OCI-LY7 (cell line): ENCODE results near the gene EGLN2. TPM values are rescaled to one million over a fixed set of nuclear protein-coding genes. Genes with fewer than 3 reads are reported as not detected.
"Not testable (repeated sequence)": the region's sequence is repeated elsewhere in the genome, so short reads cannot be mapped to it uniquely, and the experiment has no call there.

ENCODE experiments used
- BruUV-seq: library from RNA; stranded (reverse); fragments of 400-500 nt; replicated peaks from 2 replicates; lab custom pipeline; 2021; lab: Mats Ljungman, UMichigan
- CTCF ChIA-PET: fragments of 300-600 bp; sonication (Branson Sonifier 250); formaldehyde crosslinking; loops from one replicate; lab custom pipeline; 2022; ENCODE audit warnings: antibody characterized with exemption; ENCODE audit not compliant: unreplicated experiment; lab: Charles Lee
- POLR2A ChIA-PET: fragments of 300-600 bp; sonication (Branson Sonifier 250); formaldehyde crosslinking; loops from one replicate; lab custom pipeline; 2022; ENCODE audit warnings: antibody characterized with exemption; lab: Charles Lee
- DNase-seq: peaks from one replicate; pipeline ENCODE4 v3.0.0-alpha.2; 2015; ENCODE audit warnings: low spot score
- H2AFZ ChIP-seq: fragments of 200-600 bp; sonication (generic), shearing (Covaris generic); 2 replicates; pipeline ENCODE4 v1.6.1; 2014; ENCODE audit warnings: mild to moderate bottlenecking, antibody characterized with exemption, low read length, moderate library complexity
- H3K27ac ChIP-seq: fragments of 200-600 bp; sonication (generic); 2 replicates; pipeline ENCODE4 v1.5.1; 2014; ENCODE audit warnings: mixed run types, low read depth, mild to moderate bottlenecking, moderate library complexity, low read length, inconsistent platforms; ENCODE audit not compliant: poor library complexity, severe bottlenecking
- H3K36me3 ChIP-seq: fragments of 200-600 bp; sonication (generic); 2 replicates; pipeline ENCODE4 v1.6.1; 2014; ENCODE audit warnings: mild to moderate bottlenecking, antibody characterized with exemption, low read length, moderate library complexity, mixed read lengths; ENCODE audit not compliant: insufficient read depth
- H3K4me1 ChIP-seq: fragments of 200-600 bp; sonication (generic); 2 replicates; pipeline ENCODE4 v1.5.1; 2014; ENCODE audit warnings: mild to moderate bottlenecking, low read length; ENCODE audit not compliant: insufficient read depth, poor library complexity, severe bottlenecking
- H3K4me2 ChIP-seq: fragments of 200-600 bp; sonication (generic); 2 replicates; pipeline ENCODE4 v1.6.1; 2014; ENCODE audit warnings: mild to moderate bottlenecking, low read length
- H3K4me3 ChIP-seq: fragments of 200-600 bp; sonication (generic); 2 replicates; pipeline ENCODE4 v1.5.1; 2014; ENCODE audit warnings: mild to moderate bottlenecking, low read depth, low read length; ENCODE audit not compliant: poor library complexity, severe bottlenecking
- H3K79me2 ChIP-seq: fragments of 200-600 bp; sonication (generic); 2 replicates; pipeline ENCODE4 v1.6.1; 2016; ENCODE audit warnings: low read depth, mild to moderate bottlenecking, low read length, moderate library complexity, mixed read lengths; ENCODE audit not compliant: insufficient read depth
- H3K9me2 ChIP-seq: fragments of 200-600 bp; sonication (generic); 2 replicates; pipeline ENCODE4 v1.6.1; 2016; ENCODE audit warnings: mild to moderate bottlenecking, low read length, mixed read lengths; ENCODE audit not compliant: insufficient read depth
- H3K9me3 ChIP-seq: fragments of 200-600 bp; sonication (generic); 2 replicates; pipeline ENCODE4 v1.6.1; 2014; ENCODE audit warnings: mild to moderate bottlenecking, mixed run types, low read length, mixed read lengths
- H4K20me1 ChIP-seq: fragments of 200-600 bp; sonication (generic); 2 replicates; pipeline ENCODE4 v1.6.1; 2014; ENCODE audit warnings: mild to moderate bottlenecking, antibody characterized with exemption, low read length, moderate library complexity, mixed read lengths; ENCODE audit not compliant: insufficient read depth
- CTCF ChIP-seq: fragments of 200-600 bp; sonication (generic); conservative IDR thresholded peaks from 2 replicates; pipeline ENCODE4 v1.5.1; 2014; ENCODE audit warnings: mild to moderate bottlenecking, antibody characterized with exemption, low read length, moderate library complexity, mixed read lengths
- EZH2phosphoT487 ChIP-seq: fragments of 200-600 bp; sonication (generic); IDR thresholded peaks from 2 replicates; pipeline ENCODE4 v1.6.1; 2018; ENCODE audit warnings: low read depth, borderline replicate concordance, mild to moderate bottlenecking, mixed run types, antibody characterized with exemption, low read length, moderate library complexity, mixed read lengths
- intact Hi-C: fragments of 100-400 bp; cut with micrococcal nuclease; formaldehyde crosslinking; loops from one replicate; pipeline ENCODE4 v1.10.0; 2022; ENCODE audit not compliant: unreplicated experiment
- total RNA-seq, 2 experiments: library from RNA; depleted of rRNA in 1 of 2; stranded (reverse); fragments of >200 nt in 1 of 2; shearing (Covaris generic) in 1 of 2; gene quantifications; 2 replicates each; pipeline ENCODE4 v1.2.3, GENCODE V29; 2014 to 2022

Gene EGLN2
- total RNA-seq, 2 experiments from 2014 or later: 81.6 to 87.9 TPM

- intact Hi-C loops: no loop called here
- Histone ChIP-seq H3K27ac (no peak overlapping the region), H3K9me2 (no peaks in the 10 kb centered on the region), H3K9me3 (no peaks in the 10 kb centered on the region), H3K4me3 (no peak overlapping the region), H3K79me2 (peaks cover 6% of the 10 kb centered on the region; the same call in 1 of the 2 replicates), H2AFZ (no peak overlapping the region), H3K4me1 (peaks cover 17% of the 10 kb centered on the region), H3K36me3 (peaks cover 4% of the 10 kb centered on the region; the same call in 1 of the 2 replicates), H4K20me1 (no peaks in the 10 kb centered on the region), H3K4me2 (no peak overlapping the region)
- CTCF ChIA-PET: no interaction called here
- DNase-seq: no peak
- no TSS peak for BruUV-seq
- POLR2A ChIA-PET: interaction anchor here (0.6 kb wide), 1 partner anchor 171 kb away, joined by 4 read pairs; no protein-coding TSS in a partner anchor
- TF ChIP-seq CTCF: no peak
- TF ChIP-seq EZH2phosphoT487: no peak
Observed at GRCh38 chr19:40781140-40781539, 17.9 kb upstream of the EGLN2 start.

GRCh38 chr19:40783711-40784110 lies 15.3 kb upstream of the EGLN2 start:
- H3K9me3 ChIP-seq: no peaks in the 10 kb centered on the region
- H3K4me3 ChIP-seq: no peak overlapping the region
- intact Hi-C loops: no loop called here
- H3K9me2 ChIP-seq: no peaks in the 10 kb centered on the region
- H2AFZ ChIP-seq: no peak overlapping the region
- peaks cover 8% of the 10 kb centered on the region for H3K36me3 ChIP-seq
- ChIA-PET POLR2A (no interaction called here), CTCF (no interaction called here)
- no peak overlapping the region for H3K4me2 ChIP-seq
- no TSS peak for BruUV-seq
- TF ChIP-seq EZH2phosphoT487: no peak
- no peak for TF ChIP-seq CTCF
- no peaks in the 10 kb centered on the region for H4K20me1 ChIP-seq
- no peak overlapping the region for H3K27ac ChIP-seq
- DNase-seq: no peak
- peaks cover 18% of the 10 kb centered on the region for H3K4me1 ChIP-seq
- peaks cover 5% of the 10 kb centered on the region; the same call in 1 of the 2 replicates for H3K79me2 ChIP-seq

- H3K9me3 ChIP-seq, POLR2A ChIA-PET, CTCF ChIA-PET, H2AFZ ChIP-seq, H3K9me2 ChIP-seq, H3K36me3 ChIP-seq, H3K4me2 ChIP-seq, DNase-seq, H3K79me2 ChIP-seq, intact Hi-C loops, H3K27ac ChIP-seq, BruUV-seq, H4K20me1 ChIP-seq, H3K4me3 ChIP-seq: not testable (repeated sequence)
- peaks cover 14% of the 10 kb centered on the region for H3K4me1 ChIP-seq
Observed at GRCh38 chr19:40784146-40784545, 14.8 kb upstream of the EGLN2 start.
